ENCODE measurements around the gene RASGEF1B.

DNA sequence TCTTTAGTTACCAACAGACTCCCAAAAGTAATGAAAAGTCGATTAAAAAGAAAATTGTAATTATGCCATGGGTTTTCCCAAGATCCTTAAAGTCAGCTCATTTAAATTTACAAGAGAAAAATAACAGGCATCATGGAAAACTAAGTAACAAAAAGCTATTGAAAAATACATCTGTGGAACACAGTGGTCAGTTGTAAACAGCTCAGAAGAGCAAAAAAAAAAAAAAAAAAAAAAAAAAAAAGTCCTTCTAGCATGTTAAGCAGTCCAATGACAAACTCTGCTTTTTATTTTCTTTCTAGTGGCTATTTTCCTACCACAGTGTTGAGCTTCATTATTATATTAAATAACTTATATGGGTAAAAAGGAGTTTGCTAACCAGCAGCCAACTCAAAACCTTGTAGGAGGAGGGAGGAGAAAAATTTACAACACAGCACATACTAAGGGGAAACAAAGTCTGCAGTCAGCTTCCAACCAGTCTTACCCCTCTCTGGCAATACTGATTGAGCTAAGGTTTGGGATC, 44.9 kb downstream of the RASGEF1B start:
- TF ChIP-seq, protein P1, sequence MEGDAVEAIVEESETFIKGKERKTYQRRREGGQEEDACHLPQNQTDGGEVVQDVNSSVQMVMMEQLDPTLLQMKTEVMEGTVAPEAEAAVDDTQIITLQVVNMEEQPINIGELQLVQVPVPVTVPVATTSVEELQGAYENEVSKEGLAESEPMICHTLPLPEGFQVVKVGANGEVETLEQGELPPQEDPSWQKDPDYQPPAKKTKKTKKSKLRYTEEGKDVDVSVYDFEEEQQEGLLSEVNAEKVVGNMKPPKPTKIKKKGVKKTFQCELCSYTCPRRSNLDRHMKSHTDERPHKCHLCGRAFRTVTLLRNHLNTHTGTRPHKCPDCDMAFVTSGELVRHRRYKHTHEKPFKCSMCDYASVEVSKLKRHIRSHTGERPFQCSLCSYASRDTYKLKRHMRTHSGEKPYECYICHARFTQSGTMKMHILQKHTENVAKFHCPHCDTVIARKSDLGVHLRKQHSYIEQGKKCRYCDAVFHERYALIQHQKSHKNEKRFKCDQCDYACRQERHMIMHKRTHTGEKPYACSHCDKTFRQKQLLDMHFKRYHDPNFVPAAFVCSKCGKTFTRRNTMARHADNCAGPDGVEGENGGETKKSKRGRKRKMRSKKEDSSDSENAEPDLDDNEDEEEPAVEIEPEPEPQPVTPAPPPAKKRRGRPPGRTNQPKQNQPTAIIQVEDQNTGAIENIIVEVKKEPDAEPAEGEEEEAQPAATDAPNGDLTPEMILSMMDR (IDR thresholded peaks at IDR 0.05) = no peak
- TF ChIP-seq EP300 (IDR thresholded peaks at IDR 0.05) = no peak
- no peak for TF ChIP-seq POLR2A (IDR thresholded peaks at IDR 0.05)
